Stomach smooth muscle (tissue), 2 donors: ENCODE data around the gene CACNG4.
A peak's percentile ranks its signal among the peaks of the same experiment; 100 is the strongest.

Source experiments
- H3K27ac ChIP-seq: one replicate; pipeline ENCODE4 v1.7.0; 2013; ENCODE audit warnings: mild to moderate bottlenecking, low read length, inconsistent platforms
- H3K27me3 ChIP-seq, 2 donors: one replicate each; pipeline ENCODE4 v1.7.0; 2013; ENCODE audit warnings: low read length in 2 of 2; ENCODE audit not compliant: insufficient read depth in 2 of 2, control insufficient read depth in 1 of 2
- H3K36me3 ChIP-seq, 2 donors: one replicate each; pipeline ENCODE4 v1.7.0; 2013; ENCODE audit warnings: low read length in 2 of 2; ENCODE audit not compliant: control insufficient read depth in 2 of 2, insufficient read depth in 2 of 2
- H3K4me1 ChIP-seq: one replicate; pipeline ENCODE4 v1.7.0; 2013; ENCODE audit warnings: low read length; ENCODE audit not compliant: control insufficient read depth, insufficient read depth
- H3K4me3 ChIP-seq, 2 donors: one replicate each; pipeline ENCODE4 v1.7.0; 2013; ENCODE audit warnings: low read length in 2 of 2
- H3K9ac ChIP-seq, 2 donors: one replicate each; pipeline ENCODE4 v1.7.0; 2013; ENCODE audit warnings: low read length in 2 of 2, mild to moderate bottlenecking in 1 of 2
- H3K9me3 ChIP-seq, 2 donors: one replicate each; pipeline ENCODE4 v1.7.0; 2013; ENCODE audit warnings: low read length in 2 of 2; ENCODE audit not compliant: control insufficient read depth in 2 of 2
- donor health status: healthy.
- donor health status: Pancreatic carcinoma.

Gene CACNG4

DNA sequence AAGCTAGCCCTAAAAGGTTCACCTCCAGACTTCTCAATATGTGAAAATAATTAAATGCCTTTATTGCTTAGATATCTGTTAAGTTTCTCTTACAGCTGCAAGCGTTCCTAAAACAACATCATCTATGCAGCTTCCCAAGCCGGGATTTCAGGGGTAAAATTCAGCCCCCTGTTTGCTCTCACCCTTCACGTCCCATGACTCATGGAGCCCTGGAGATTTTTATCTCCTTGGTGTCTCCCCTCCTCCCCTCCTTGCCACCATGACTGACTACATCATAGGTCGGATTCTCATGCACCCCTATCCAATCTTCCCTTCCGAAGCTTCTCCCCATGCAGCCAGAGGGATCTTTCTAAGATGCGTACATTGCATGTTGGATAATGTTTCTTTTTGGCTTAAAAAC lies 21.0 kb upstream of the CACNG4 start:
- Histone ChIP-seq H3K36me3 (no peaks in the 10 kb centered on the region), H3K9ac (no peak overlapping the region), H3K27me3 (peaks cover 0 to 5% of the 10 kb centered on the region in 2 donors), H3K9me3 (no peaks in the 10 kb centered on the region), H3K4me1 (no peaks in the 10 kb centered on the region), H3K4me3 (no peak overlapping the region), H3K27ac (no peak overlapping the region)

DNA sequence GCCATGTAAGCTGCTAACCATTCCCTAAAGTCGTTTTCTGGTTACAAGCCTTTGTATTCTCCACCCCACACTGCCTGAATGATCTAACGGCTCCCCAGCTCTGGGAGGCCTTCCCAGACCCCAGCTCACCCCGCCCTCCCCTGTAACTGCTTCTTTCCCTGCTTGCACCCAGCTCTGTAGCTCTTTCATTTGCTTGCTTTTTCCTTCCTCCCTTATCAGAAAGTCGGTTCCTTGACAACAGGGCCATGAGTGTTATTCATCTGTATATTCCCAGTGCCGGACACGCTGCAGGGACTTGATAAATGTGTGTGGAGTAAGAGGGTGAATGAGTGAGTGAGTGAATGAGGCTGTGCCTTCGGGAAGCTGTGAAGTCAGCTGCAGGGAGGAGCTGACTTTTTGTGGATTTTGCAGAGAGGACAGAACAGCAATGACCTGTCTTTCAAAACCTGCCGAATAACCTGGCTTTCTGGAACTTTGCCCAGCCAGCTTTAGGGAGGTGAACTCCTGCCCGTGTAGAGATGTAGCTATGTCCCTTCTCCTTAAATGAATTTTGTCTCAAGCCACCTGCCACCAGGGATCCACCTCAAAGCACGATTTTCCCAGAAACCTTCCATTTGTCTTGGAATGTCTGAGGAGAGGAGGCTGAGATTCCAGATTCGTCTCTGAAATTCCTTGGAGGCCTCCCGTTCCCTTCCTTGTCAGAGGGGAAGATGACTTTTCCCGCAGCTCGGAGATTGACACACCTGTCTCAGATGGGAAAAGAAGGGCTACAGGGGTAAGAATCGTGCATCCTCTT lies 20.0 kb upstream of the CACNG4 start:
- Histone ChIP-seq H3K27me3 (peaks cover 0 to 5% of the 10 kb centered on the region in 2 donors), H3K9ac (no peak overlapping the region), H3K27ac (no peak overlapping the region), H3K9me3 (no peaks in the 10 kb centered on the region), H3K4me1 (no peaks in the 10 kb centered on the region), H3K4me3 (no peak overlapping the region), H3K36me3 (no peaks in the 10 kb centered on the region)

DNA sequence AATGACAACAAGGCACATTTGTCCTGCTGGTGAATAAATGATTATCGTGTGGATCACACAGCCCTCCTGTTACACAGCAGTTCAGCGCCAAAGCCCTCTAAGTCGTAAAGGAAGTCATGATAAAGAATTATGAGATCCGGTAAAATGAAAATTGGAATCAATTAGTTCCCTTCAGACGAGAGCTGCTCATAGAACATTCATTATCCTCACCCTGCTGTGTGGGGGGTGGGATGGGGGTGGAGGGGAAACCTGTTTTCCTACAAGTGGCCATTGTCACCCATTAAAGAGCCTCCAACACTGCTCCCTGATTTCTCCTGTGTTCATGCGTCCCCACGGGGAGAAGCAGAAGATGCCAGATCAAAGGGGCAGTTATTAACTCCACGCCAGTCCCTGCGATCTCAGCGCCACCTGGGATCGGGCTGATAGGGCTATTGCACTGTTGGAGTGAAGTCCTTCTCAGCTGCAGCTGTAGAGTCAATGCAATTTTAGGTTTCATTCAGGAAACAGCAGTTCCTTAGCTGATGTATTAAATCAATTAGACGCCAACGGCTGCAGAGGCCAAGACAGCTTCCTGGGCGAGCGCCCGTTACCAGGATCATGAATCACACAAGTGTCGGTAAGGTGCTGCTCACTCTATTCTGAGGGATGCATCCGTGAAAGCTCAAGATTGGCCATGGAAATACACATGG lies 19.2 kb upstream of the CACNG4 start:
- Histone ChIP-seq H3K9me3 (no peaks in the 10 kb centered on the region), H3K9ac (no peak overlapping the region), H3K4me1 (no peaks in the 10 kb centered on the region), H3K27ac (no peak overlapping the region), H3K27me3 (peaks cover 0 to 5% of the 10 kb centered on the region in 2 donors), H3K4me3 (no peak overlapping the region), H3K36me3 (no peaks in the 10 kb centered on the region)

DNA sequence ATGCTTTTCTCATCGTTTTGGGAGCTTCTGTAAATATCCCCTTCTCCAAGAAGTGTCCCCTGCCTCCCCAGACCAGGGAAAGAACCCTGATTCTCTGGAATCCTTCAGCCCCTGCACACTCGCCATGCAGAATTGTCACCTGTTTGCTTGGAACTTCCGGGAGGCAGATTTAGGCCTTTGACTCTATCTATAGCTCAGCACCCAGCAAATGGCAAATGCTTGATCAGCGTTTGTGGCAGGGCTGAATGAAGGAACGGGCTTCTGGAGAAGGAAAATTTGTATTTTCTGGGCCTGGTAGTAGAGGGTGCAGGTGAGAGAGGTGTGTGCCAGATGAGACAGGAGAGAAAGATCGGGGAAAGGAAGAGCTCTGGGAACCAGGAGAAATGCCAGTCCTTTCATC lies 18.3 kb upstream of the CACNG4 start:
- H3K9me3 ChIP-seq = no peaks in the 10 kb centered on the region
- peaks cover 0 to 5% of the 10 kb centered on the region in 2 donors for H3K27me3 ChIP-seq
- no peak overlapping the region for H3K27ac ChIP-seq
- H3K36me3 ChIP-seq = no peaks in the 10 kb centered on the region
- H3K9ac ChIP-seq = no peak overlapping the region
- H3K4me3 ChIP-seq = no peak overlapping the region
- peaks cover under 1% of the 10 kb centered on the region for H3K4me1 ChIP-seq

DNA sequence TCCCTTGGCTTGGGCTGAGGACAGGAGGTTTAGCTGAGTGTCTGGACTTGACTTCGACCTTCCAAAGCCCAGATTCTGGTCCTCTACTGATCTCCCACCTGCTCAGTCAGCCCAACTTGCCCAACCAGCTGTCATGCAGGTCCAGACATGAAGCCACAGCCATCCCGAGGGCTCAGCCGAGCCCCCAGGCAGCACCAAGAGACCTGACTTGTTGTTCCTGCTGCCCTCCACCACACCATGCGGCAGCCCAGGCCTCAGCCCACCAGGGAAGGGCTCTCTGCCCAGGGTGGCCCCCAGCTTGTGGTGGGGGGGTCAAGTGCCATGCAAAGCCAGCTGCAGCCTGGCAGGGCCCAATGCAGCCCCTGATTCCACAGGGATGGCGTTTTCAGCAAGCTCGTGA lies 17.2 kb upstream of the CACNG4 start:
- peaks cover 0 to 5% of the 10 kb centered on the region in 2 donors for H3K27me3 ChIP-seq
- H3K9ac ChIP-seq = no peak overlapping the region
- H3K4me1 ChIP-seq = peaks cover 9% of the 10 kb centered on the region

DNA sequence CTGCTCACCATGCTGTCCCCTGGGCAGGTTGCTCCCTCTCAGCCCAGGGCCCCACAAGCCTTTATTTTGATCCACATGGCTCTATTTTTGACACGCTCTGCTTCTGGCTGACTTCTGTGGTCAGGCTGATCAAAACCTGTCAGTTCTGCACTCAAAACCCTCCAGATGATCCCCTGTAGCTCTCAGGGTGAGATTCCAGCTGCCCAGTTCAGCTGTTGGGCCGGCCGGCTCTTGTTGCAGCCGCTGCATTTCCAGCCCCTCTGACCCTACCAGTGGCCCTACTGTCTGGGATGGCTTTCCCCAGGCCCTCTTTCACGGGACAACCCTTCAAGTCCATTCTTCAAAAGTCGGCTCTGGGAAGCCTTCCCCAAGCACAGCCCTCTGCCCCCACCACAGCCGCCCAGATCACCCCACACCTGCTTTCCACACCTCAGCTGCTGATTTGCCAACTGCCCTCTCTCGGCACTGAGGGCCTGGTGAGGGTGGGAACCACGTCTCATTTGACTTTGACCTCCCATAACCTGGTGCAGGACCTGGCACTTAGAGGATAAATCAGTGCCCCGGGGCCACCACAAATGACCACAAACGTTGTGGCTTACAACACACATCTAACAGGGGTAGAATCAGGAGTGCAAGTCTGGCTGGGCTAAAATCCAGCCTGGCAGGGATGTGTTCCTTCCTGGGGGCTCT lies 16.3 kb upstream of the CACNG4 start:
- no peak overlapping the region for H3K4me3 ChIP-seq

More for the DNA sequence above, 17.2 kb upstream of the CACNG4 start:
- no peak overlapping the region for H3K4me3 ChIP-seq
- H3K27ac ChIP-seq = no peak overlapping the region
- H3K9me3 ChIP-seq = no peaks in the 10 kb centered on the region
- no peaks in the 10 kb centered on the region for H3K36me3 ChIP-seq

DNA sequence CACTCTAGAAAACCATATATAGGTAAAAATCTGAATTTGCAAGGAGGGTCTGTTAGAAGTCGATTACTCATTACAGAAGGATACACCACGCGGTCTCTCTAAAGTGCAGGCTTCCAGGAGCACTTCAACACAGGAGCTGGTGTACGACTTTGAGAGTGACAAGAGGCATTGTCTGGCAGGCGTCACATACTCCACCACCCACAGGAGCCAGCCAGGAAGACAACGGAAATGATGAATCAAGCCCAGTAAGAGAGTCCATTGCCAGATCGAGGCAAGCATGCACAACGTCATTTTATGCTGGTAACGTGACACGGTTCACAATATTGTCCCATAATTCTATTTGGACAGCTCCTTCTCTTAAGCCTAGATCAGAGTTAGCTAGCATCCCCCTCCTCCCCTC lies 15.0 kb upstream of the CACNG4 start:
- Histone ChIP-seq H3K27ac (no peak overlapping the region), H3K9me3 (no peaks in the 10 kb centered on the region), H3K4me1 (peaks cover 27% of the 10 kb centered on the region), H3K36me3 (no peaks in the 10 kb centered on the region), H3K9ac (no peak overlapping the region), H3K27me3 (peaks cover 0 to 5% of the 10 kb centered on the region in 2 donors), H3K4me3 (no peak overlapping the region)

More for the DNA sequence above, 16.3 kb upstream of the CACNG4 start:
- no peak overlapping the region for H3K9ac ChIP-seq
- peaks cover 18% of the 10 kb centered on the region for H3K4me1 ChIP-seq
- no peak overlapping the region for H3K27ac ChIP-seq
- peaks cover 0 to 5% of the 10 kb centered on the region in 2 donors for H3K27me3 ChIP-seq
- H3K9me3 ChIP-seq = no peaks in the 10 kb centered on the region
- no peaks in the 10 kb centered on the region for H3K36me3 ChIP-seq

DNA sequence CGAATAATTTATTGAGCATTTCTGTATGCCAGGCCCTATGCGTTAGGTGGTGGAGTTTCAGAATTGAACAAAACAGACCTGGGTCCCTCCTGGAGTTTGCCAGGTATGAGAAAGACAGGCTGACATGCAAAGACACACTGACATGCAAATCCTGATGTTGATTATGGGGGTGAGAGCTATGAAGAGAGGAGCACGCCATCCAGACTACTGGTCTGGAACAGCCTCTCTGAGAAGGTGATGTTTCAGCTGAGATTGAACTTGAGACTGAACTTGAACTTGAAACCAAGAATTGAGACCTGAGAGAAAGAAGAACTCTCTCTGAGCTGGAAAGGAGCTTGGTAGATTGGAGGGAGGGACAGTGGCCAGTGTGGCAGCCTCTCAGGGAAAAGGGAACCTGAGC lies 14.2 kb upstream of the CACNG4 start:
- no peak overlapping the region for H3K9ac ChIP-seq
- peaks cover 0 to 3% of the 10 kb centered on the region in 2 donors for H3K27me3 ChIP-seq
- H3K4me1 ChIP-seq = peaks cover 27% of the 10 kb centered on the region
- H3K9me3 ChIP-seq = no peaks in the 10 kb centered on the region
- H3K27ac ChIP-seq = no peak overlapping the region
- no peaks in the 10 kb centered on the region for H3K36me3 ChIP-seq
- no peak overlapping the region for H3K4me3 ChIP-seq

DNA sequence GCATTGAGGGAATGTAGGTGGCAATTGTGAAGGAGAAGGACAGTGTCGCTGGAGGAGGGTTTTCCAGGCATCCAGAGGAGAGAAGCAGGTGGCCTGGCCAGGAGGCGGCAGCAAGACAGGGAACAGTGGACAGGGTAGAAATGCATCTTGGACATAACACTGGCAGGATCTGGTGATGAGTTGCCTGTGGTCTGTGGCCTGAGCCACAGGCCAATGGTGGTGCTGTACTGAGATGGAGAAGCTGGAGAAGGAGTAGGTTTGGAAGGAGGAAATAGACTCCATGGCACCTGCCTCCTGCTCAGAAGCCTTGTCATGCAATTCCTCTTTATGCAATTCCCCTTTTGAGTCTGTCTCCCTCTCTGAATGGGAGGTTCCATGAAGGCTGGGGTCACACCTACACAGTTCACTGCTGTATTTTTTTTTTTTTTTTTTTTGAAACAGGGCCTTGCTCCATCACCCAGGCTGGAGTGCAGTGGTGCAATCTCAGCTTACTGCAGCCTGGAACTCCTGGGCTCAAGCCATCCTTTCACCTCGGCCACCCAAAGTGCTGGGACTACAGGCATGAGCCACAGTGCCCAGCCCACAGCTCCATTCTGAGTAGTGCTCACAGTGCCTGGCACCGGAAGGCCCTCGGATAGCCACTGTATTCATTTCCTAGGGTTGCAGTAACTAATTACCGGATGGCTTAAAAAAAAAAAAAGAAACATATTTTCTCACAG lies 13.5 kb upstream of the CACNG4 start:
- H3K27me3 ChIP-seq = no peaks in the 10 kb centered on the region
- H3K9me3 ChIP-seq = no peaks in the 10 kb centered on the region
- H3K4me3 ChIP-seq = no peak overlapping the region
- H3K27ac ChIP-seq = peak overlapping the region; percentile 74
- no peak overlapping the region for H3K9ac ChIP-seq
- no peaks in the 10 kb centered on the region for H3K36me3 ChIP-seq
- H3K4me1 ChIP-seq = peaks cover 27% of the 10 kb centered on the region

DNA sequence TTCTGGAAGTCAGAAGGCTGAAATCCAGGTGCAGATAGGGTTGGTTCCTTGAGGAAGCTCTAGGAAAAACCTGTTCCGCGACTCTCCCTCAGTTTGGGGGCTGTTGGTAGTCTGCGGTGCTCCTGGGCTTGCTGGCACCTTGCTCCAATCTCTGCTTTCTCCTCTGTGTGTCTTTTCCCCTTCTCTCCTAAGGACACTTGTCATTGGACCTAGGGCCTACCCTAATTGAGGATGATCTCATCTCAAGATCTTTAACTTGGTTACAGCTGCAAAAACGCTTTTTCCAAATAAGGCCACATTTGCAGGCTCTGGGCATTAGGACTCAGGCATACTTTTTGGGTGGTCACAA lies 12.9 kb upstream of the CACNG4 start:
- no peak overlapping the region for H3K4me3 ChIP-seq
- H3K27me3 ChIP-seq = no peaks in the 10 kb centered on the region
- no peaks in the 10 kb centered on the region for H3K36me3 ChIP-seq
- peak overlapping the region in 1 of 2 donors; percentile 31 for H3K9ac ChIP-seq
- no peaks in the 10 kb centered on the region for H3K9me3 ChIP-seq
- peak overlapping the region; percentile 74 for H3K27ac ChIP-seq
- peaks cover 27% of the 10 kb centered on the region for H3K4me1 ChIP-seq
